ENCODE data around the gene FHIP1A. TPM values are rescaled to one million over a fixed set of nuclear protein-coding genes. Genes with fewer than 3 reads are reported as not detected.
"Not testable (repeated sequence)": the region's sequence is repeated elsewhere in the genome, so short reads cannot be mapped to it uniquely, and the experiment has no call there.

FHIP1A gene
- total RNA-seq, 4 donors from 2014 or later: 40.8 to 52.9 (median 44.5) TPM

DNA sequence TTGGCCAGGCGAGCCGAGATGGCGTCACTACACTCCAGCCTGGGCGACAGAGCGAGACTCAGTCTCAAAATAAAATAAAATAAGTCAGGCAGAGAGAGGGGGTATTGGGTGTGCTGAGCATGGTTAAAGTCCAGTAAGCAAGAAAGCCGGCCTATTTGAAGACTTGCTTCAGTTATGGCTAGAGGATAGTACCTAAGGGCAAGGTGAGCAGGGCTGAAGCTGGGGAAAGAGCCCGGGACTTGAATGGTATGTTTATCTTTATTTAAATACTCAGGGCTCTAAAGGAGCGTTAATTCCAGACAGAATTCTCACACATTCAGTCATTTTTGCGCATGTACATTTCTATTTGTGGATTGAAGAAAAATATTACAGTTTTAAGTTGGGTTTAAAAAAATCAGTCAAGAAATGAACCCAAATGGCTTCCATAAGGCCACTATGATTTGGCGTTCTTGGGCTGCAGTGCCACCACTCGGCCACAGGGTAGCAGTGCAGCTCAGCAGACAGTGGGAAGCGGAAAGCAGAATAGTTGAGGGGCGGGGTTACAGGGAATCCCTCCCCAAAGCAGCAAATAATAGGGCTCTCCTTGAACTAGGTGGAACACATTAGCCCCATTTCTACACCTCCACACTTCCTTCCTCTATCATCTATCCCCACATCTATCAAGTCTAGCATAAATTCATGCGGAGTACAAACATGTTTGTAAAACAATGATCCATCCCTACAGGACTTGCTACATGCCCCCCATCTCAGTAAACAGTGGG is 46.4 kb upstream of the FHIP1A start:
- intact Hi-C loops (cut with DNase I; ENCODE audit: low total_unique reads) (loop anchor here (5.0 to 10.0 kb wide), 2 partner anchors 88 to 245 kb away; partner anchors contain the start of gene PRSS48), in situ Hi-C loops (cut with MboI; ENCODE audit: low pct_ligation_motif_present in 1 of 4, low pct_unique_long_range_greater_than_20kb in 1 of 4, low sequenced_read_pairs in 3 of 4) (loop anchor here (25.0 kb wide), 3 partner anchors 100 to 250 kb away; no protein-coding TSS in a partner anchor)
- peak; percentile 85 for DNase-seq
- Histone ChIP-seq H3K27ac (peak overlapping the region in 1 of 4 donors; percentile 4), H3K4me1 (peaks cover 0 to 18% (median 7%) of the 10 kb centered on the region in 4 donors), H3K36me3 (no peaks in the 10 kb centered on the region), H3K9me3 (no peaks in the 10 kb centered on the region), H3K27me3 (no peaks in the 10 kb centered on the region), H3K4me3 (no peak overlapping the region)
- WGBS, 2 donors (ENCODE audit: low coverage in 1 of 2): 28 to 35% methylated on average over 12 to 14 of the region's 14 CpGs
- TF ChIP-seq POLR2A (IDR thresholded peaks at IDR 0.05): no peak
- TF ChIP-seq, protein P1, sequence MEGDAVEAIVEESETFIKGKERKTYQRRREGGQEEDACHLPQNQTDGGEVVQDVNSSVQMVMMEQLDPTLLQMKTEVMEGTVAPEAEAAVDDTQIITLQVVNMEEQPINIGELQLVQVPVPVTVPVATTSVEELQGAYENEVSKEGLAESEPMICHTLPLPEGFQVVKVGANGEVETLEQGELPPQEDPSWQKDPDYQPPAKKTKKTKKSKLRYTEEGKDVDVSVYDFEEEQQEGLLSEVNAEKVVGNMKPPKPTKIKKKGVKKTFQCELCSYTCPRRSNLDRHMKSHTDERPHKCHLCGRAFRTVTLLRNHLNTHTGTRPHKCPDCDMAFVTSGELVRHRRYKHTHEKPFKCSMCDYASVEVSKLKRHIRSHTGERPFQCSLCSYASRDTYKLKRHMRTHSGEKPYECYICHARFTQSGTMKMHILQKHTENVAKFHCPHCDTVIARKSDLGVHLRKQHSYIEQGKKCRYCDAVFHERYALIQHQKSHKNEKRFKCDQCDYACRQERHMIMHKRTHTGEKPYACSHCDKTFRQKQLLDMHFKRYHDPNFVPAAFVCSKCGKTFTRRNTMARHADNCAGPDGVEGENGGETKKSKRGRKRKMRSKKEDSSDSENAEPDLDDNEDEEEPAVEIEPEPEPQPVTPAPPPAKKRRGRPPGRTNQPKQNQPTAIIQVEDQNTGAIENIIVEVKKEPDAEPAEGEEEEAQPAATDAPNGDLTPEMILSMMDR (IDR thresholded peaks at IDR 0.05): peak; percentile 96 to 98 (median 96)

DNA sequence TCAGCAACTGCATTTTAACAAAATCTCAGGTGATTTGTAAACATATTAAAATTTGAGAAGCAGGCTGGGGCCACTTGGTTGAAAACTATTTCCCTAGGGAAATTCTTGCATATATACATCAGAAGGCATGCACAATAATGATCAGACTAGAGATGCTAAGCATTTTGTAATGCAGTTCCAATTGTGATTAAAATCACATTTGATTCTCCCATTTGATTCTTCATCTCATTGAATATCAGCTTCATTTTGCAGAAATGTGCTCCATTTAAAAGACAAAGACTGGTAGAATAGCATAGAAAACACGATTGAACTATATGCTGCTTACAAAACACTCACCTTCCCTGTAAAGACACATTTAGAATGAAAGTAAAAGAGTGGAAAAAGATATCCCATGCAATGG is 32.4 kb upstream of the FHIP1A start:
- TF ChIP-seq POLR2AphosphoS5 (IDR thresholded peaks at IDR 0.05) (no peak), EP300 (IDR thresholded peaks at IDR 0.05; ENCODE audit: low read depth) (no peak), POLR2A (IDR thresholded peaks at IDR 0.05) (no peak)
- TF ChIP-seq, protein P1 (IDR thresholded peaks at IDR 0.05): no peak
- intact Hi-C loops (cut with DNase I; ENCODE audit: low total_unique reads): no loop called here
- Histone ChIP-seq H3K27ac (no peak overlapping the region), H3K27me3 (no peaks in the 10 kb centered on the region), H3K36me3 (no peaks in the 10 kb centered on the region), H3K4me3 (no peak overlapping the region), H3K4me1 (no peaks in the 10 kb centered on the region), H3K9me3 (peaks cover 0 to 3% of the 10 kb centered on the region in 2 donors)
- no peak for DNase-seq
- WGBS, 2 donors (ENCODE audit: low coverage in 1 of 2): 57 to 75% methylated on average over 1 of the region's 1 CpG
- in situ Hi-C loops (cut with MboI; ENCODE audit: low pct_ligation_motif_present in 1 of 4, low pct_unique_long_range_greater_than_20kb in 1 of 4, low sequenced_read_pairs in 3 of 4): no loop called here

DNA sequence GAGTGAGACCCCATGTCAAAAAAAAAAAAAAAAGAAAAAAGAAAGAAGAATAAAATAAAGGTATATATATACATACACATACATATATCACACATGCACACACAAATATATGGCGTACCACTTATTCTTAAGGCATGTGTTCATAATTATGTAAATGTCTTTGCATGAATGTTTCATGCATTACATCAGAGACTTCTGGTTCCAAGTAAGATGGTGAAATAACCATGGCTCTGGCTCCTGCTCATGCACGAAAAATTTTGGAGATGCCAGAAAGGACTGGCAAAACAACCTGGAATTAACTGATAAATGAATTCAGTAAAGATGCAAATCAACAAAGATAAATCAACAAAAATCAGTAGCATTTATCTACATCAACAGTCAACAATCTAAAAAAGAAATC is 19.7 kb upstream of the FHIP1A start:
- Histone ChIP-seq H3K27ac (no peak overlapping the region), H3K27me3 (no peaks in the 10 kb centered on the region), H3K4me1 (no peaks in the 10 kb centered on the region), H3K9me3 (no peaks in the 10 kb centered on the region), H3K4me3 (no peak overlapping the region), H3K36me3 (no peaks in the 10 kb centered on the region)
- TF ChIP-seq POLR2A (IDR thresholded peaks at IDR 0.05): no peak
- TF ChIP-seq POLR2AphosphoS5 (IDR thresholded peaks at IDR 0.05): no peak
- TF ChIP-seq, protein P1 (IDR thresholded peaks at IDR 0.05): no peak
- in situ Hi-C loops (cut with MboI; ENCODE audit: low pct_ligation_motif_present in 1 of 4, low pct_unique_long_range_greater_than_20kb in 1 of 4, low sequenced_read_pairs in 3 of 4) (no loop called here), intact Hi-C loops (cut with DNase I; ENCODE audit: low total_unique reads) (no loop called here)
- DNase-seq: no peak
- WGBS, 2 donors (ENCODE audit: low coverage in 1 of 2): 81 to 90% methylated on average over 2 of the region's 2 CpGs

DNA sequence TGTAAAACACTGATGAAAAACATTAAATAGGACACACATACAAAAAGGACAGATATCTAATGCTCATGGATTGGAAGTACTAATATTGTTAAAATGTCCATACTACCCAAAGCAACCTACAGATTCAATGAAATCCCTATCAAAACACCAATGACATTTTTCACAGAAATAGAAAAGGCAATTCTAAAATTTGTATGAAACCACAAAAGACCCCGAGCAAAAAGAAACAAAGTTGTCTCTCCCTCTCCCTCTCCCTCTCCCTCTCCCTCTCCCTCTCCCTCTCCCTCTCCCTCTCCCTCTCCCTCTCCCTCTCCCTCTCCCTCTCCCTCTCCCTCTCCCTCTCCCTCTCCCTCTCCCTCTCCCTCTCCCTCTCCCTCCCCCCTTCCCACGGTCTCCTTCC is 19.2 kb upstream of the FHIP1A start:
- H3K4me3 ChIP-seq; DNase-seq; H3K4me1 ChIP-seq; H3K27ac ChIP-seq; H3K9me3 ChIP-seq; H3K36me3 ChIP-seq; in situ Hi-C loops (cut with MboI; ENCODE audit: low pct_ligation_motif_present in 1 of 4, low pct_unique_long_range_greater_than_20kb in 1 of 4, low sequenced_read_pairs in 3 of 4); intact Hi-C loops (cut with DNase I; ENCODE audit: low total_unique reads); H3K27me3 ChIP-seq: not testable (repeated sequence)
- WGBS, 2 donors (ENCODE audit: low coverage in 1 of 2): 60 to 73% methylated on average over 1 to 2 of the region's 2 CpGs

DNA sequence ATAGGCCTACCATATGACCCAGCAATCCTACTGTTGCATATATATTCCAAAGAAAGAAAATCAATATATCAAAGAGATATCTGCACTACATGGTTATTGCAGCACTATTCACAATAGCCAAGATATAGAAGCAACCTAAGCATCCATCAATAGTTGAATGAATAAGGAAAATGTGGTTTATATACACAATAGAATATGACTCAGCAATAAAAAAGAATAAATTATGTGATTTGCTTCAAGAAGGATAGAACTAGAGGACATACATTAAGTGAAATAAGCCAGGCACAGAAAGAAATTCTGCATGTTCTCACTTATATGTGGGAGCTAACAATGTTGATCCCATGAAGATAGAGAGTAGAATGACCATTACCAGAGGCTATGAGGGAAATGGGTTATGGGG is 13.1 kb upstream of the FHIP1A start:
- TF ChIP-seq EP300 (IDR thresholded peaks at IDR 0.05; ENCODE audit: low read depth) (no peak), POLR2AphosphoS5 (IDR thresholded peaks at IDR 0.05) (no peak), POLR2A (IDR thresholded peaks at IDR 0.05) (no peak)
- TF ChIP-seq, protein P1 (IDR thresholded peaks at IDR 0.05): no peak
- in situ Hi-C loops (cut with MboI; ENCODE audit: low pct_ligation_motif_present in 1 of 4, low pct_unique_long_range_greater_than_20kb in 1 of 4, low sequenced_read_pairs in 3 of 4): no loop called here
- DNase-seq: no peak
- H3K9me3 ChIP-seq: no peaks in the 10 kb centered on the region
- H3K4me3 ChIP-seq: no peak overlapping the region
- H3K4me1 ChIP-seq: peaks cover 0 to 5% (median under 1%) of the 10 kb centered on the region in 4 donors
- intact Hi-C loops (cut with DNase I; ENCODE audit: low total_unique reads): no loop called here
- H3K27me3 ChIP-seq: no peaks in the 10 kb centered on the region
- H3K27ac ChIP-seq: no peak overlapping the region
- no peaks in the 10 kb centered on the region for H3K36me3 ChIP-seq
